Measurements from ENCODE around the gene FGF12. TPM values are rescaled to one million over a fixed set of nuclear protein-coding genes. Genes with fewer than 3 reads are reported as not detected.

Gene FGF12
- total RNA-seq, 1 donor from 2014 or later = 1.6 TPM

- DNase-seq (ENCODE audit: low read depth) = no peak
- no peak for TF ChIP-seq CTCF (conservative IDR thresholded peaks at IDR 0.05; ENCODE audit: low read depth, low read length)
- no peak overlapping the region for H3K4me3 ChIP-seq (ENCODE audit: low read depth, low read length)
Observed at GRCh38 chr3:192651836-192652512, 75.4 kb downstream of the FGF12 start.

- TF ChIP-seq CTCF (conservative IDR thresholded peaks at IDR 0.05; ENCODE audit: low read depth, low read length) = no peak
- DNase-seq (ENCODE audit: low read depth) = no peak
- H3K4me3 ChIP-seq (ENCODE audit: low read depth, low read length) = no peak overlapping the region
Observed at GRCh38 chr3:192645437-192645836, 81.9 kb downstream of the FGF12 start.

GRCh38 chr3:192642651-192643050 lies 84.7 kb downstream of the FGF12 start:
- H3K4me3 ChIP-seq (ENCODE audit: low read depth, low read length) = no peak overlapping the region
- no peak for DNase-seq (ENCODE audit: low read depth)
- TF ChIP-seq CTCF (conservative IDR thresholded peaks at IDR 0.05; ENCODE audit: low read depth, low read length) = no peak

GRCh38 chr3:192641919-192642318 lies 85.4 kb downstream of the FGF12 start:
- DNase-seq (ENCODE audit: low read depth) = no peak
- no peak overlapping the region for H3K4me3 ChIP-seq (ENCODE audit: low read depth, low read length)

GRCh38 chr3:192639987-192640386 lies 87.4 kb downstream of the FGF12 start:
- DNase-seq (ENCODE audit: low read depth) = no peak
- TF ChIP-seq CTCF (conservative IDR thresholded peaks at IDR 0.05; ENCODE audit: low read depth, low read length) = no peak

More at GRCh38 chr3:192641919-192642318, 85.4 kb downstream of the FGF12 start:
- TF ChIP-seq CTCF (conservative IDR thresholded peaks at IDR 0.05; ENCODE audit: low read depth, low read length) = no peak

GRCh38 chr3:192637803-192638202 lies 89.5 kb downstream of the FGF12 start:
- DNase-seq (ENCODE audit: low read depth) = no peak
- TF ChIP-seq CTCF (conservative IDR thresholded peaks at IDR 0.05; ENCODE audit: low read depth, low read length) = no peak
- no peak overlapping the region for H3K4me3 ChIP-seq (ENCODE audit: low read depth, low read length)

More at GRCh38 chr3:192639987-192640386, 87.4 kb downstream of the FGF12 start:
- no peak overlapping the region for H3K4me3 ChIP-seq (ENCODE audit: low read depth, low read length)
